Suppressor macrophage (primary cell): ENCODE data around the gene TAOK2.
"Not testable (repeated sequence)": the region's sequence is repeated elsewhere in the genome, so short reads cannot be mapped to it uniquely, and the experiment has no call there.

Experiments
- DNase-seq, 4 experiments: peaks; one replicate each; pipeline ENCODE4 v3.0.0-alpha.2; 2020 to 2022

TAOK2 gene

DNA sequence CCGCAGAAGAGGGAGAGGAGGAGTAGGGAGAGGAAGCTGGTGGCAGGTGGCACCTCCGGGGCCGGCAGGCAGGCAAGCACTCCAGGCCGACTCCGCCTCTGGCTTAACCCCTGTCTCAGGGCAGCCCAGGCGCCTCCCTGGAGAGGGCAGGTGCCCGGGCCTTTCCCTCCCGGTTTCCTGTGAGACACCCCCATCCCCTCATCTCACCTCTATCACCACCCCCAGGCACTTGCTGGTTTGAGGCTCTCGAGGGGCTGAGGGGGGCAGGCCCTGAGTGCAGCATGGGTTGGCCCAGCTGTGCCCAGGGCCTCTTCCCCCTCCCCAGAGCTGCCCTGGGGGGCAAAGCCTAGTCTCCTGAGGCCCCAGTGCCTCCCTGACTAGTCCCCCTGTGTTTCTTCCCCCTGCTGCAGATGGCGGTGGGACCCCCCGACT lies 31.2 kb downstream of the TAOK2 start:
- DNase-seq: no peak

GRCh38 chr16:30005341-30006094 lies 31.9 kb downstream of the TAOK2 start:
- peak; percentile 50 to 74 (median 66) for DNase-seq

DNA sequence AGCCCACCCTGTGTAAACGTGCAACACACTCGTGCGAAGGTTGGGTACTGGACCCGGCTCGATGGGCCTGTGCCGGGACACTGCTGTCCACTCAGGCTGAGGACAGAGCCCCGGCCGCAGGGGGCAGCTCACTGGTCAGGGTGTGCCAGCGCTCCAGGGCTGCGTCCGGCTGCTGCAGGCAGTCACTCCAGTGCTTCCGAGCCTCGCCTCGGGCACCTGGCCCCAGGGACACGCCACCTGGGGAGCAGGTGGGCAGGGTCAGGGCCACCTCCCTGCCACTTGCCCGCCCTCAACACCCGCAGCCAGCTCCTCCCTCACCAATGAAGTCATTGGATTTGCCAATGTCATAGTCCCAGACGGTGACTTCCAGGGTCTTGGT lies 32.4 kb downstream of the TAOK2 start:
- no peak for DNase-seq

DNA sequence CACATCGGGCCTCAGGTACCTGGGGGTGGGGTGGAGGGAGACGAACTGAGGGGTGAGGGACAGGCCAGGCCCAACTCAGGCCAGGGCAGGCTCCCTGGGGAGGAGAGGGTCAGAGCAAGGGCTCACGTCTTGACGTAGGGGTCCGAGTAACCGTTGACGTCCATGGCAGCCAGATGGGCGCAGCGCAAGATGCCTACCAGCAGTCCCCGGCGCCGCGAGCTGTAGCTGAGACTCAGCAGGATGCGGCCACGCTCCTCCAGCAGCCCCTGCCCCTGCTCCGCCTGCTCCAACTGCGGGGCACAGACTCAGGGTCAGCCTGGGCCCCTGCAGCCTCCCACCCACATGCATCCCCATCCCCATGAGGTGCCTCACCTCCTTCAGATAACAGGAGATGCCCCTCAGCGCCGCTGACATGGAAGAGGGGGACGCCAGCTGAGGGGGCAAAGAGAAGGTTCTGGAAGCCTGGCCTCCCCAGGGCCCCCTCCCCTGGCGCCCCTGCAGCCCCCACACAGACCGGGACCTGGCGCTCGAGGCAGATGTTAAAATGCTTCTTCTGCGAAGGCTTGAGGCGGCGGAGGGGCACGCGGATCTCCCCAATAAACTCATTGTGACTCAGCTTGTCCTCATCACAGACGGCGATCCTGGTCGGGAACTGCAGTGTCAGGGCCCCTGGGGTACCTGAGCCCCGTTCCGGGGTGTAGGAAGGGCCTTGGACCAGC lies 33.1 kb downstream of the TAOK2 start:
- DNase-seq: no peak

- no peak for DNase-seq
Observed at GRCh38 chr16:30007378-30007895, 33.8 kb downstream of the TAOK2 start.

DNA sequence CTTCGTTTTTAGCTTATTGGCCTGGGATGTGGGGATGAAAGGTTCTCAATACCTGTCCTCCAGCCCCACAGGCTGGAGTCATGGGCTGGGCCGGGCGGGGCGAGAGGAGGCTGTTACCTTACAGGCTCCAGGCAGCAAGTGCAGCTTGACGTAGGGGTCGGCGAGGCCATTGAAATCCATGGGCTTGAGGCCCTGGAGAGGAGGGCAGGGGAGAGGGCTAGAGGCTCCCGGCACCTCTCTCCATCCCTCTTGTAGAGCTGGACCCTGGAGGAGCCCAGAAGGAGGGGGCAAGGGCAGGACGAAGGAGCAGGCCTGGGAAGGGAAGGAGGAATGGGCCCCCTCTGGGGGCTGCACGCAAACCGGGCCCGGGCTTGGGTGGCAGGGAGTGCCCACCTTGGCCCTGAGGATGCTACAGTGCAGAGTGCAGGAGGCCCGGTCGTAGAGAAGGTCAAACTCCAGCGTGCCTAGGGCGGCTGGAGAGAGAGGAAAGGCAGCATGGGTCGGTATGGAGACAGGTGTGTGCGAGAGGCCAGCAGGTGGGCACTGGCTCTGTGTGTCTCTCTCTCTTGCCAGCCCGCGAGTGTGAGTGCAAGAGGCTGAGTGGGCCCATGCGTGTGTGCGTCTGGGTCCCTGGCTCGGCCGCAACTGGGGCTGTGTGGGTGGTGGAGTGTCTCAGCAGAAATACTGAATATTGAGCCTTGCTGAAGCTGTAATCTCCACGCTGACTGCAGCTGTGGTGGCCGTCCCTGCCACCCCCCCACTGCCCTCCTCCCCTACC lies 35.6 kb downstream of the TAOK2 start:
- DNase-seq: no peak

GRCh38 chr16:30009990-30010843 lies 36.5 kb downstream of the TAOK2 start:
- peak in 1 of 4 experiments; percentile 22 for DNase-seq

DNA sequence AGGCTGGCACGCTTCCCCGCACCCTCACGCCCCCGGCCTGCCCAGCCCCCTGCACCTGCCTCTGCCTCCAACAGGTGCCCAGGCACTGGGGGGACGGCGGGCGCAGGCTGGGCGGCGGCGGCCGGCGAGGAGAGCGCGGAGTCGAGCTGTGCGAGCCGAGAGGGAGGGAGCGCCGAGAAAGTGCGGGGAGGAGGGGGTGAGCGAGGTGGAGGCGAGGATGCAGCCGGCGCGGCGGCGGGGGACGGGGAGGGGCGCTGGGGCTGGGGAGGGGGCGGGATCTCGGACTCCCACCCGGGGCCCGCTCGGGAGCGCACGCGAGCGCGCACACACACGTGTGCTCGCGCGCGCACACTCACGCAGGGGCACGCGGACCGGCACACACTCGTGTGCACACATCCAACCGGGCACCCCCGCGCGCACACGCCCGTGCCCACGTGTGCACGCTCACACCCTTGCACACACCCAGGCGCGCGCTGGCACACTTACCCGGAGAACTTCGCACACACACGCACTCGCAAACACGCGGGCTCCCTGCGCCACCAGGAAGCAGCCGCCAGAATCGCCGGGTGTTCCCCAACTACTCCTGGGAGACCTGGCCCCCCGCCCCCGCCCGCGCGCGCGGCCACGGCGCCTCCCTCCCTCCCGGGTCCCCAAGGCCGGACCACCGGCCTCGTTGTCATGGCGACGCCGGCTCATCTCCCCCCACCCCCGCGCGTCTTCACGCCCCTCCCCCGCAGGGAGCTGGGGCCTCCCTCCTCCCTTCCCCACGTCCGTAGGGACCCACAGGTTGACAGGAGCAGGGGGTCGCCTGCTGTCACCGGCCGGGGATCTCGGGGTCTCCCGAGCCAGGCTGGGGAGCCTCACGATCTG lies 37.4 kb downstream of the TAOK2 start, which contains the start of gene DOC2A:
Gene DOC2A, minus strand, starts transcription at position 184 of the 870 bp plus-strand sequence. CDS start 805 bp downstream, outside the sequence.
- peak in 2 of 4 experiments; percentile 28 to 50 for DNase-seq

GRCh38 chr16:30011714-30012504 lies 38.2 kb downstream of the TAOK2 start:
- DNase-seq: no peak

DNA sequence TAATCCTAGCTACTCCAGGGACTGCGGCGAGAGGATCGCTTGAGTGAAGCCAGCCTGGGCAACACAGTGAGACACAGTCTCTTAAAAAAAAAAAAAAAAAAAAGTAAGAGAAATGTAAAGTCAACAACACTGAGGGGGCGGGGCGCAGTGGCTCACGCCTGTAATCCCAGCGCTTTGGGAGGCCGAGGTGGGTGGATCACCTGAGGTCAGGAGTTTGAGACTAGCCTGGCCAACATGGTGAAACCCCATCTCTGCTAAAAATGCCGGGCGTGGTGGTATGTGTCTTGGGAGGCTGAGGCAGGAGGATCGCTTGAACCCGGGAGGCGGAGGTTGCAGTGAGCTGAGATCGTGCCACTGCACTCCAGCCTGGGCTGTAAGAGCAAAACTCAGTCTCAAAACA lies 38.9 kb downstream of the TAOK2 start:
- not testable (repeated sequence) for DNase-seq

GRCh38 chr16:30015450-30015849 lies 41.8 kb downstream of the TAOK2 start:
- not testable (repeated sequence) for DNase-seq

- DNase-seq: no peak
Observed at GRCh38 chr16:30016555-30017276, 43.0 kb downstream of the TAOK2 start.

DNA sequence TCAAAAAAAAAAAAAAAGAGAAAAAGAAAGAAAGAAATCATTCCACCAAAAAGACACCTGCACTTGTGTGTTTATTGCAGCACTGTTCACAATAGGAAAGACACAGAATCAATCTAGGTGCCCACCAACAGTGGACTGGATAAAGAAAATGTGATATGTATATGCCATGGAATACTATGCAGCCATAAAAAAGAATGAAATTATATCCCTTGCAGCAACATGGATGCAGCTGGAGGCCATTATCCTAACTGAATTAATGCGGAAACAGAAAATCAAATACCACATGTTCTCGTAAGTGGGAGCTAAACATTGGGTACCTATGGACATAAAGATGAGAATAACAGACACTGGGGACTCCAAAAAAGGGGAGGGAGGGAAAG lies 43.6 kb downstream of the TAOK2 start:
- DNase-seq: no peak

- DNase-seq: not testable (repeated sequence)
Observed at GRCh38 chr16:30017937-30018336, 44.3 kb downstream of the TAOK2 start.

- DNase-seq: no peak
Observed at GRCh38 chr16:30018731-30019158, 45.1 kb downstream of the TAOK2 start.

DNA sequence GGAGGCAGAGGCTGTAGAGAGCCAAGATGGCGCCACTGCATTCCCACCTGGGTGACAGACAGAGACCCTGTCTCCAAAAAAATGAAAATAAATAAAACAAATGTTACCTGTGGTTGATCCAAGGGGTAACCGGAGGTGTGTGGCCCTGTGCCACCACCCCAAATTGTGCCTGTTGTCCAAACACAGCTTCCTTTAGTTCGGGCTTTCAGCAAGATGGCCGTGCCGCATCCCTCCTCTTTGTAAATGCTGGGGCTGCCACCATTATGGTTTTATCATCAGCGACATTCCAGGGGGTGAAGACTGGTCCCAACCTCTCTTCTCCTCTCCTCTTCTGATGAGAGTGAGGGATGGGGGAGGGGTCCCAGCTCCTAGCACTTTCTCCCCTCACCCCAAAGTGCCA lies 49.2 kb downstream of the TAOK2 start, which contains the start of gene C16orf92:
Gene C16orf92, plus strand, starts transcription at position 312 of the 400 bp plus-strand sequence. CDS start 143 bp downstream, outside the sequence.
- no peak for DNase-seq

GRCh38 chr16:30023586-30023985 lies 49.9 kb downstream of the TAOK2 start:
- DNase-seq: no peak

DNA sequence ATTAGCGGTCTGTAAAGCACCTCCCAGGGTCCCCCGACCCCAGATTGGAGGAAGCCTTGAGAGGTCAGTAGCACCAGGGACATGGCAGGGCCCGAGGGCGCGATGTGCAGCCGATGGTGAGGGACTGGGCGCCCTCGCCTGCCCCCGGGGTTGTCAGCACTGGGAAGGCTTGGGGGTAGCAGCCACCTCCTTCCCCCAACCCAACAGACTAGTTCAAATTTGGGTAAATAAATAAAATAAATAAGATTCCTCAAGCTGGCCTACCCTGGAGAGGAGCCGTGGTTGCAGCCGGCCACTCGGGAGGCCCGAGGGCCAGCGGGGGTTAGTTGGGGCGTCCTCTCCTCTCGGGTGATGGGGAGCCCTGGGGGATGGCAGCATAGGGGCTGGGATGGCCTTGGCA lies 50.8 kb downstream of the TAOK2 start:
- no peak for DNase-seq

GRCh38 chr16:30025156-30025555 lies 51.5 kb downstream of the TAOK2 start:
- no peak for DNase-seq
